Muscle of arm (tissue), 12 donors: ENCODE results near the gene SLC12A1. TPM values are rescaled to one million over a fixed set of nuclear protein-coding genes. Genes with fewer than 3 reads are reported as not detected.

Experiments
- DNase-seq: peaks from one replicate; pipeline ENCODE4 v3.0.0-alpha.2; 2013
- polyA plus RNA-seq, 12 donors: library from polyadenylated mRNA; unstranded; fragments of 120-200 nt; gene quantifications; one replicate each; pipeline ENCODE4 v1.2.1, GENCODE V29; 2013; ENCODE audit not compliant: insufficient read length in 12 of 12

Gene SLC12A1
- polyA plus RNA-seq, 12 donors = 0.05 to 1.9 (median 0.35) TPM; not detected in 2

- no peak for DNase-seq
Measured at GRCh38 chr15:48242015-48242414, 35.9 kb downstream of the SLC12A1 start.

DNA sequence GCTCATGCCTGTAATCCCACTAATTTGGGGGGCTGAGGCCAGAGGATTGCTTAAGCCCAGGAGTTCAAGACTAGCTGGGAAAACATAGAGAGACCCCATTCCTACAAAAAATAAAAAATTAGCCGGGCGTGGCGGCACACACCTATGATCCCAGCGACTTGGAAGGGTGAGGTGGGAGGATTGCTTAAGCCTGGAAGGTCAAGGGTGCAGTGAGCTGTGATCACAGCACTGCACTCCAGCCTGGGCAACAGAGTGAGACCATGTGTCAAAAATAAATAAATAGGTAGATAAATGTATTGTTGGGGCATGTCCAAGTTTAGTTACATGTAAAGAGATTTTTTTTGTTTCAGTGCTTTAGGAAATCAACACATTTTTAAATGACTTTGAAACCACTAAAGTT lies 36.4 kb downstream of the SLC12A1 start:
- no peak for DNase-seq

DNA sequence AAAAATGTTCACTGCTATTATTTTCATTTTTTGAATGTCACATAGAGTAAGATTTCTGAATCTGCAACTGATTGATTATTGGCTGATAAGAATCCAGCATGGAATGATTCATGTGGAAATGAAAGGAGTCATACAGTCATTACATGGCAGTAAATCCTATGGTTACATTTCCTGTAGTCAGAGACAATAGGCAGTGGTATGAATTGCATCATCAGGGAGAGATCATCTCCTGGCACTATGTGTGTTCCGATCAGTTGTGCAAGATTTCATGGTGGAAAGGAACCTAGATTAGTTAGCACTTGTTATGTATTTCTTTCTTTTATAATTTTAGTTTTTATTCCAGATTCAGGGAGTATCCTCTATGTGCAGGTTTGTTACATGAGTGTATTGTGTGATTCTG lies 38.8 kb downstream of the SLC12A1 start:
- no peak for DNase-seq

- DNase-seq = no peak
Measured at GRCh38 chr15:48248414-48248813, 42.3 kb downstream of the SLC12A1 start.

DNA sequence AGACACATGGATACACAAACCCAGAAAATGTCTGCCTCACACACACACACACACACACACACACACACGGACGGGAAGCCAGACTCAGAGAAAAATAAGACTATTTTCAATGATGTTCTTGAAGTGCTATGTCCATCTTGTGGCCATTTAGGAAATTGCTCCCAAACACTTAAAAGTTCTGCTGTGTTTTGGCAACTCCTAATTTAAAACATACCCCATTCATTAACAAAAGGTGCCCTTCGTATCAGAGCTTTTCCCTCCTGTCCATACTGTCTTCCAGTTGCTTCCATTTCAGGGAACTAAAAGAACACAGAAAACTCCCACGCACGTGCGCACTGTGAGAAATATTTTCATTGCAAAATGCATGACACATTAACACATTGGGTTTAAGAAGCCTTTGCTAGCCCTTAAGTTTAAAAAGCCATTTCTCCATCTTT lies 44.6 kb downstream of the SLC12A1 start:
- DNase-seq = peak; percentile 64

DNA sequence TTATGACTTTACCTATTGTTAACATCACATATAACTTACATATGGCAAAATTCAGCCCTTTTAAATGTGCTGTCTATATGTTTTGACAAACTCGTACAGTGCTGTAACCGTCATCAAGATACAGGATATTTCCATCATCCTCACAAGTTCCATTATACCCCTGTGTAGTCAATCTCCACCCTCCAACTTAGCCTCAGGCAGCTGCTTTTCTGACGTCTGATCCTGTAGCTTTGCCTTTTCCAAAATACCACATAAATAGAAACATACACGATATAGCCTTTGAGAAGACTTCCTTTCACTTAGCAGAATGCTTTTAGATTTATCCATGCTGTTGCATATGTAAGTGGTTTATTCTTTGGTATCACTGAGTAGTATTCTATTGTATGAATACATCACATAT lies 47.1 kb downstream of the SLC12A1 start:
- DNase-seq = no peak

GRCh38 chr15:48265135-48265534 lies 59.0 kb downstream of the SLC12A1 start:
- DNase-seq = no peak

- DNase-seq = no peak
Measured at GRCh38 chr15:48266024-48266689, 60.1 kb downstream of the SLC12A1 start.

DNA sequence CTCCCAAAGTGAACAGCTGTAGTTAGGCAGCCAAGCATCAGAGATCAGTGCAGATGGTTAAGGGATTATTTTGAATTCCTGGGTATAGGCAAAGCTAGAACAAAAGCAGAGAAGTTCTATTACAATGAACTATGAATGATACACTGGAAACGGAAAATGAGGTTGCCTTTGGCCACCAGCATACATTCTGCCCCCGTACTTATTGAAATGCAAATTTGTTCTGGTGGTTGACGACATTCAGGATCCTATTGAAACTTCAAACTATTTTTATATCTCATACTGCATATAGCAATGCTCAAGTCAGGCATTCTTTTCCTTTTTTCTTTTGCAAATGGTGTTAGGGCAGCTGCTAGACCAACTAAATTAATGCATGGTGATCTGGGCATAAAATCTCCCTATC lies 61.7 kb downstream of the SLC12A1 start:
- no peak for DNase-seq

DNA sequence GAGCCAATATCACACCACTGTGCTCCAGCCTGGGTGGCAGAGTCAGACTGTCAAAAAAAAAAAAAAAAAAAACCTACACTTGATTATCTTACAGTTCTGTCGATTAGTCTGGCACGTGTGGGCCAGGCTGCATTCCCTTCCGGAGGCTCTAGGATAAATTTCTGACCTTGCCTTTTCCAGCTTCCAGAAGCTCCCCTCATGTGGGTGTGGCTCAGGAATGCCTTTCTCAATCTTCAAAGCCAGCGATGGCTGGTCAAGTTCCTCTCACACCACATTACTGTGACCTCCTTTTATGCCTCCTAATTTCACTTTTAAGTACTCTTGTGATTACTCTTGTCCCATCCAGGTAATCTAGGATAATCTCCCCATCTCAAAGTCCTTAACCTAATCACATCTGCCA lies 66.9 kb downstream of the SLC12A1 start:
- no peak for DNase-seq

- DNase-seq = no peak
Measured at GRCh38 chr15:48278666-48279065, 72.6 kb downstream of the SLC12A1 start.

DNA sequence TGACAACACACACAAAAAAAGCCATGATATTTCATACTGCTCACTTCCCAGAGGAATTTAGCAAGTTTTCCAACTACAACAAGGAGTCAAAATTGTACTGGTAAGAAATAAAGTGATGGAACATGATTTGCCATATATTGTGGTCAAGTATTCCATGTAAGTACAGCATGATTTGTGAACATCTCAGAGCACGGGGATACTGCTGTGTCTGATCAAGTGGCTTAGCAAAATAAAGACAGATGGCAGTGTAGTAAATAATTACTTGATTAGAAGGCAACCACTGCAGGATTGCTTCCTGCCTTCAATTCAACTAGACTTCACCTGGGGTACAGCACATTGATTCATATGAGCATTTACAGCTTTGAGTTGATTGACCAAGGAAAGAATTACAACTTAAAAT lies 73.5 kb downstream of the SLC12A1 start:
- DNase-seq = no peak

GRCh38 chr15:48281674-48282073 lies 75.6 kb downstream of the SLC12A1 start:
- no peak for DNase-seq

DNA sequence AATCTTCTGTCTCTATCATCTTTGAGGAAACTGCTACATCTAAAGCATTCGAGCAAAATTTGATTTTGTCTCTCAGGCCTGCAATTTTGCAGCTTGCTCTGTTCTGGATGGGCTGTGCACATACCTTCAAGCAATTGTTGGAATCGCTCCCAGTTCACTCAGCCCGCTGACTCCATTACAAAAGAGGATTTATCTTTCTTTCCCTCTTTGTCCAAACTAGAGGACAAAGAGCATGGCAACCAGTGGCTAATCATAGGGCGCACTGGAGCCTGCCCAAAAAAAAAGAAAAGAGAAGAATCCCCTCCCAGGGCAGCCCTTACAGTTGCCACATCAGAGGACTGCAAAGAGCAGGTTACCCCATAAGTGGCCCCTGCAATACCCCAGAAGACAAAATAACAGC lies 76.1 kb downstream of the SLC12A1 start:
- DNase-seq = peak; percentile 27

DNA sequence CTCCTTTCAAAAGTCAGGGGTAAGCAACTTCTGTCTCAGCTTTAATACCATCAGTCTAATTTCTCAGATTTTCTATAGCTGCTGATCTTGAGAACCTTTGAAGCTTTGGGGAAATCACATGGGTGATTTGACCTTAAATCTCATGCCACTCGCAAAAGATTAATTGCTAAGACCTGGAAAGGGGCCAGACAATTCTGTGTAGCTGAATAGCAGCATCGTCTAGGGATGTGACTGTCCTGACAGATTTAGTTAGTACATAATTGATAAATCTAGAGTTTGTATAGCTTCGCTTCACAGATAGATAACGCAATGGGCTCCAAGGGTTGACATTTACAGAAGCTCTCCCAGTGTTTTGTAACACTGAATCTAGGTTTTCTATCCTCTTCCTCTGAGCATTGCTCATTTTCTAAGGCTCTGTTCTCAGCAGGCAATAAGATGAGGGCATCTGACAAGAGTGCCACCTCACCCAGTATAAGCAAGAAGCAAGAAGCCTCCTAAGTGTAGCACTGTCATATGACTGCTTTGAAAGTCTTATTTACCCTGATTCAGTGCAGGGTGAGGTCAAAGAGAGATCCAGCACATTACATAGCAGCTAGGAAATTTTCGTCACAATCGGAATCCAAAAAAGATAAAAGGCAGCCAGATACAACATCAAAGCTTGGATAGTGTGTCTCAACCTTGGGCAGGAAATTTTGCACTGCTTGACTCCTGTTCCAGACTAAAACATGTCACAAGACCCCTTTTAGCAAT lies 77.5 kb downstream of the SLC12A1 start:
- no peak for DNase-seq

DNA sequence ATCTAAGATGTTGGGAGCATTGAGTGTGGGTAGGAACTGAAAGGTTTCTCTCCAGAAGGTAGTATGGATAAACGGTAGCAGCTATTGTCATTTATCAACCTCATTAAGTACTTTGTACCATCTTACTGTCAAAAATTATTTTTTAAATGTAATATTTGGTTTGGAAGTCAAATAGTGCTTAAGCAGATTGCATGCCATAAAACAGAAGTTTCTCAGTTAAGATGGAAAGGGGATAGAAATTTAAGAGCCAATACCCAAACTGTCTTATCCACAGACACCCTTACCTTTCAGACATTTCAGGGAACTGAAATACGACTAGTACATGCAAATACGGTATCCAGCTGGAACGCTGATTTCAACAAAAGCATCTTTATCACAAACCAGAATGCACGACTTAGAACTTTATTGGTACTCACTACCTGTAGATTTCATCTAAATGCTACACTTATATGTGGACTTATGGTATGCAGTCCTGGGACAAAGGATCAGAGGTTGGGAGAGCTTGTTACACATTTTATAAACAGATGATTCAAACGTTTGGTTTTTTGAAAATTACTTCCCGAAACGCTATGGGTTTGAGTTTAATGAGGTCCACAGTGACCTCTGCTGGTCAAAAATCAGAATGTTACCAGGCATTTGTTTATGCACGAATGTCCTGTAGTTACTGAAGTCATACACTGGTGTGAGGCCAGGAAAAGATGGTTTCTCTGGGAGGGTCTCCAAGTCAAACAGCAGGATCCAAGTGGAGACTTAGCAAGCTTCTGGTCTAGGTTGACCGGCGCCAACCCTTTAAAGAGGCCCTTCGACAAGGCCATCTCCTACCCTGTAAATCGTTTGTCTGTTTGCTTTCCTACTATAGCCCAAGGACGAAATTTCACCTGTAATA lies 79.5 kb downstream of the SLC12A1 start:
- DNase-seq = peak; percentile 93

DNA sequence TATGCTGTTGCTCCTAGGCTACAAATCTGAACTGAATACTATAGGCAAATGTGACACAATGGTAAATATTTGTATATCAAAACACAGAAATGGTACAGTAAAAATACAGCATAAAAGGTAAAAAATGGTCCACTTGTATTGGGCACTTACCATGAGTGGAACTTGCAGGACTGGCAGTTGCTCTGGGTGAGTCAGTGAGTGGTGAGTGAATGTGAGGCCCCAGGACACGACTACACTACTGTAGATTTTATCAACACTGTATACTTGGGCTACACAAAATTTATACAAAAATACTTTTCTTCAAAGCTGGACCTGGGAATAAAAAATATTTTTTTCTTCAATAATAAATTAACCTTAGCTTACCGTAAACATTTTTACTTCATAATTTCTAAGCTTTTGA lies 83.5 kb downstream of the SLC12A1 start:
- DNase-seq = no peak

DNA sequence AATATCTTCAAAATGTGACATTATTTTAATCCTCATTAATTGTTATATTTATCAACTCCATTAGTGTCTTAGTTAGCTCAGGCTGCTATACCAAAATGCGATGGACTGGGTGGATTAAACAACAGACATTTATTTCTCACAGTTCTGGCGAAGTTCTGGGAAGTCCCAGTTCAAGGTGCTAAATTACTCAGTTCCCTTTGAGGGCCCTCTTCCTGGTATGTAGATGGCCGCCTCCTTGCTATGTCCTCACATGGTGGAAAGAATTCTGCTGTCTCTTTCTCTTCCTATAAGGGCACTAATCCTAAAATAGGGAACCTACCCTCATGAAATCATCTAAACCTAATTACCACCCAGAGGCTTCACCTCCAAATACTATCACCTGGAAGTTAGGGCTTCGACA lies 86.4 kb downstream of the SLC12A1 start:
- no peak for DNase-seq

DNA sequence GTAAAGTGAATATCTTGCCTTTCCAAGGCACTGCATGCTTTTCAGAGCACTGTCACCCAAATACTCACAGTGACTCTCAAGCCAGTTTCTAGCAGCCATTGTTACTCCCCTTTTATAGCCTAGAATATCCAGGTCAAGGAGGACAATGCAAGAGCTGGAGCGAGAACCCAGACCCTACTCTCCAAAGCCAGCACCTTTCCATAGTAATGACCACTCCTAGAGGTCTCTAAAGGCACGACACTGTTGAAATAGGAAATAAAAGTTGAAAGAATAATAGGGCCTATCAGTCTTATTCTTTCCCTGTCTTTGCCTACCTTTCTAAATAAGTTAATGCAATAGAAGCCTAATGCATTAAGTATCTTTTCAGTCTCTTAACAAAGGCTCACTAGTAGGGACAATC lies 91.6 kb downstream of the SLC12A1 start:
- DNase-seq = no peak

DNA sequence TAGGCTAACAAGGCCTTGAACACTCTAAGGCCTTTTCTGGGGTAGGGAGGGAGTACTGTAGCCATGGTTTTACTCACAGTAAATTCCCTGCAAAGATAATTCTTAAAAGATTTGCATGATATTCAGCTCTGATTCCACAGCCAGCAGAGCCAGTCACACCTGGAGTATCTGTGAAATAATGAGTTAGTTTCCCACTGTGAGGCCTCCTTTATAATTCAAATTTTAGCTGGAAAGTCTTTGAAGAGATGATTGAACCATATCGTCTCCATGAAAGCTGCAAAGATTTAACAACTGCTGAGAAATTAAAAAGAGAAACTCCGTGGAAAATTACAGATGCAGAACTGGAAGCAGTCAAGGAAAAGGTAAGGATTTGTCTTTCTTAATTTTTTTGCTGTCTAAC lies 92.8 kb downstream of the SLC12A1 start:
- DNase-seq = no peak

- DNase-seq = no peak
Measured at GRCh38 chr15:48300038-48300437, 93.9 kb downstream of the SLC12A1 start.

- DNase-seq = no peak
Measured at GRCh38 chr15:48304398-48304797, 98.3 kb downstream of the SLC12A1 start.

GRCh38 chr15:48306639-48307038 lies 100.5 kb downstream of the SLC12A1 start:
- DNase-seq = no peak
